Activated CD8-positive, alpha-beta T cell treated with anti-CD3 and anti-CD28 coated beads for 36 hours (primary cell): Measurements from ENCODE around the gene RPS15A. TPM values are rescaled to one million over a fixed set of nuclear protein-coding genes. Genes with fewer than 3 reads are reported as not detected.

Source experiments
- ATAC-seq: fragments of 200-7000 bp; cut with Tn5 transposase; one replicate; pipeline ENCODE4 v1.10.0; 2021; ENCODE audit warnings: mild to moderate bottlenecking, moderate library complexity
- CTCF ChIA-PET: fragments of 350-600 bp; sonication (Branson Sonifier 250); formaldehyde crosslinking; loops from one replicate; lab custom pipeline; 2021; ENCODE audit warnings: antibody characterized with exemption; lab: Charles Lee
- POLR2A ChIA-PET: fragments of 350-600 bp; sonication (Branson Sonifier 250); formaldehyde crosslinking; loops from one replicate; lab custom pipeline; 2021; ENCODE audit warnings: antibody characterized with exemption; lab: Charles Lee
- DNase-seq: peaks from one replicate; pipeline ENCODE4 v3.0.0-alpha.2; 2020
- H3K27ac Mint-ChIP-seq: one replicate; pipeline ENCODE4 v1.8.0; 2021; ENCODE audit warnings: mild to moderate bottlenecking, mixed read lengths
- H3K27me3 Mint-ChIP-seq: one replicate; pipeline ENCODE4 v1.8.0; 2021; ENCODE audit warnings: mixed read lengths
- H3K36me3 Mint-ChIP-seq: one replicate; pipeline ENCODE4 v1.8.0; 2021; ENCODE audit warnings: low read depth, mixed read lengths
- H3K4me1 Mint-ChIP-seq: one replicate; pipeline ENCODE4 v1.8.0; 2021; ENCODE audit warnings: low read depth, mixed read lengths
- H3K4me3 Mint-ChIP-seq: one replicate; pipeline ENCODE4 v1.8.0; 2021; ENCODE audit warnings: mild to moderate bottlenecking, moderate library complexity, mixed read lengths
- H3K9me3 Mint-ChIP-seq: one replicate; pipeline ENCODE4 v1.8.0; 2021; ENCODE audit warnings: mixed read lengths
- CTCF ChIP-seq: fragments of 200-600 bp; IDR thresholded peaks from one replicate; pipeline ENCODE4 v1.8.0; 2022; ENCODE audit warnings: antibody characterized with exemption, mild to moderate bottlenecking
- intact Hi-C: fragments of 100-400 bp; cut with micrococcal nuclease; formaldehyde crosslinking; loops from one replicate; pipeline ENCODE4 v1.10.0; 2022
- total RNA-seq, 2 experiments: library from RNA; stranded (reverse); gene quantifications; one replicate each; pipeline ENCODE4 v1.2.3, GENCODE V29; 2021

RPS15A gene
- total RNA-seq, 2 experiments from 2014 or later: 2,201 to 2,213 TPM

GRCh38 chr16:18789515-18789849 is 652 bp downstream of the RPS15A start:
- TF ChIP-seq CTCF: no peak
- Mint-ChIP-seq H3K4me3 (peak overlapping the region; percentile 98), H3K27ac (peak overlapping the region; percentile 93), H3K27me3 (no peaks in the 10 kb centered on the region), H3K4me1 (peaks cover 44% of the 10 kb centered on the region), H3K9me3 (no peaks in the 10 kb centered on the region), H3K36me3 (peaks cover 75% of the 10 kb centered on the region)
- intact Hi-C loops: loop anchor here (5.0 kb wide), 1 partner anchor 278 kb away; the partner anchor contains the start of gene COQ7
- DNase-seq (no peak), ATAC-seq (no peak)
- CTCF ChIA-PET: interaction anchor here (5.9 kb wide), 1 partner anchor 12 kb away, joined by 51 read pairs; the partner anchor contains the start of gene ARL6IP1
- POLR2A ChIA-PET: interaction anchor here (2.5 to 11.1 kb wide), 3 partner anchors 13 to 136 kb away, joined by 7 to 210 read pairs (median 9); partner anchors contain the start of genes ARL6IP1 and SMG1

GRCh38 chr16:18788828-18789514 is 1.2 kb downstream of the RPS15A start:
- DNase-seq: no peak
- H3K4me1 Mint-ChIP-seq: peaks cover 47% of the 10 kb centered on the region
- POLR2A ChIA-PET: interaction anchor here (1.1 to 11.1 kb wide), 5 partner anchors 13 to 137 kb away, joined by 3 to 210 read pairs (median 7); partner anchors contain the start of genes ARL6IP1 and SMG1
- H3K36me3 Mint-ChIP-seq: peaks cover 75% of the 10 kb centered on the region
- no peak for TF ChIP-seq CTCF
- peak overlapping the region; percentile 93 for H3K27ac Mint-ChIP-seq
- no peaks in the 10 kb centered on the region for H3K27me3 Mint-ChIP-seq
- ATAC-seq: no peak
- peak overlapping the region; percentile 98 for H3K4me3 Mint-ChIP-seq
- intact Hi-C loops: loop anchor here (5.0 kb wide), 1 partner anchor 278 kb away; the partner anchor contains the start of gene COQ7
- H3K9me3 Mint-ChIP-seq: no peaks in the 10 kb centered on the region
- CTCF ChIA-PET: interaction anchor here (5.9 kb wide), 1 partner anchor 12 kb away, joined by 51 read pairs; the partner anchor contains the start of gene ARL6IP1

GRCh38 chr16:18784917-18785623 is 5.1 kb downstream of the RPS15A start:
- Mint-ChIP-seq H3K9me3 (no peaks in the 10 kb centered on the region), H3K27me3 (no peaks in the 10 kb centered on the region), H3K4me1 (peaks cover 51% of the 10 kb centered on the region), H3K36me3 (peaks cover 71% of the 10 kb centered on the region), H3K27ac (peak overlapping the region; percentile 73), H3K4me3 (peak overlapping the region; percentile 98)
- DNase-seq (no peak), ATAC-seq (no peak)
- intact Hi-C loops: loop anchor here (5.0 kb wide), 1 partner anchor 282 kb away; the partner anchor contains the start of gene COQ7
- ChIA-PET POLR2A (interaction anchor here (0.6 to 11.1 kb wide), 6 partner anchors 10 to 904 kb away, joined by 3 to 210 read pairs (median 4); partner anchors contain the start of gene ARL6IP1), CTCF (interaction anchor here (5.9 kb wide), 1 partner anchor 16 kb away, joined by 51 read pairs; the partner anchor contains the start of gene ARL6IP1)
- no peak for TF ChIP-seq CTCF

- ATAC-seq (peak; percentile 8), DNase-seq (no peak)
- Mint-ChIP-seq H3K36me3 (peaks cover 58% of the 10 kb centered on the region), H3K4me1 (peaks cover 51% of the 10 kb centered on the region), H3K27ac (peak overlapping the region; percentile 80), H3K4me3 (peak overlapping the region; percentile 1), H3K27me3 (no peaks in the 10 kb centered on the region), H3K9me3 (no peaks in the 10 kb centered on the region)
- CTCF ChIA-PET: no interaction called here
- no peak for TF ChIP-seq CTCF
- POLR2A ChIA-PET: interaction anchor here (1.1 to 11.1 kb wide), 5 partner anchors 8 to 18 kb away, joined by 3 to 210 read pairs (median 5); partner anchors contain the start of gene ARL6IP1
- intact Hi-C loops: no loop called here
Measured at GRCh38 chr16:18783430-18784341, 6.4 kb downstream of the RPS15A start.
